SIG-M5 treated with dmso at 0.1 percent for 504 hours (cell line): ENCODE measurements around the gene CEACAM8.
"Not testable (repeated sequence)": the region's sequence is repeated elsewhere in the genome, so short reads cannot be mapped to it uniquely, and the experiment has no call there.

ENCODE experiments used
- DNase-seq: peaks from one replicate; lab custom pipeline; 2025; ENCODE audit not compliant: unreplicated experiment; lab: John Stamatoyannopoulos, UW

Gene CEACAM8

GRCh38 chr19:42594617-42595489 lies at the start of gene CEACAM8:
Gene CEACAM8 (minus strand): TSS chr19:42594924. CDS start chr19:42594828, 96 bp downstream.
- DNase-seq = no peak

- not testable (repeated sequence) for DNase-seq
Observed at GRCh38 chr19:42639324-42640092, 44.8 kb upstream of the CEACAM8 start.

DNA sequence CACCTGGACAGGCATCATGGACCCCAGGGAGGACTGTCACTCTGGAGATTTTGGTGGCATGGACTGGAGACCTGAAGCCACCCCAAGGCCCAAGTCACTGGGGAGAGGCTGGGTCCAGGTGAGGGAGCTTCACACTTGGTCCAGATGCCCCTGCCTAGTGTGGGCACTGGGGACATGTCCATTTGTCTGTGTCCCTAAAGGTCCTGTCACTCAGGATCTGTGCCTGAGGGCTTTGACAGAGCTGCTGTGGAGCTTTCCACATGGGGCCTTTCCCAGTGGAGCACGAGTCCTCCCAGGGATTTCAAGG lies 40.5 kb upstream of the CEACAM8 start:
- DNase-seq = no peak

DNA sequence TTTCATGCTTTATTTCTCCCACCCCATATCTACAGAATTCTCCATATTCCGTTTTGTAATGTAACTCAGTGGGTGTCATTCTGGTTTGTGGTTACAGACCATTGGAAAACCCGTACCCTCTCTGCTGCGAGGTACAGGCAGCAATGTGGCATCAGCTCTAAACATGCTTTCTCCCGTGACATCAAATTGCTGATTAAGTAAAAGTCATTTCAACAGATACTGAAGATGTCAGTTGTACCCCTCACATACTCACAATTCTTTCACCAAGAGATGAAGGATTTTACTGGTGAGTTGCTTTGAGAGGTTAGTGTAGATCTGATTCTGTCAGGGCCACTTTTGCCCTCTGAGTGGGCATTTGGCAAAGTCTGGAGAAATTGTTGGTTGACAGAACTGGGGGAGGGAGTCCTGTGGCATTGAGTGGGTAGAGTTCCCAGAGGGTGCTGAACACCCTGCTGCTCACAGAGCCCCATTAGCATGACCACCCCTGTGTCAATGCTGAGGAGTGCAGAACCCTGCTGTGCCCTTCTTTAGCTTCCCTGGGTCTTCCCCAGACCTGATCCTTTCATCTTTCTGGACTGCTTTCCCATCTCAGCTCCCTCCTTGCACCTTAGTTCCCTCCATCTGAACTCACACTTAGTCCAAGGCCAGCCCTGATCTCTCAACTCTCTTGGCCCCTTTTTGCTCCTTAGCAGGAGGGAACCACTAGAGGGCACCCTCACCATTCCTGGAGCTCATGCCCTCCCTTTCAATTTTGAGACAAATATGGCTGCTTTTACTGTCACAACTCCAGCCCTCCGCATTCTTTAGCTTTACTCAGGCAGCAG lies 39.9 kb upstream of the CEACAM8 start:
- peak; percentile 12 for DNase-seq

- no peak for DNase-seq
Observed at GRCh38 chr19:42629191-42629590, 34.5 kb upstream of the CEACAM8 start.

DNA sequence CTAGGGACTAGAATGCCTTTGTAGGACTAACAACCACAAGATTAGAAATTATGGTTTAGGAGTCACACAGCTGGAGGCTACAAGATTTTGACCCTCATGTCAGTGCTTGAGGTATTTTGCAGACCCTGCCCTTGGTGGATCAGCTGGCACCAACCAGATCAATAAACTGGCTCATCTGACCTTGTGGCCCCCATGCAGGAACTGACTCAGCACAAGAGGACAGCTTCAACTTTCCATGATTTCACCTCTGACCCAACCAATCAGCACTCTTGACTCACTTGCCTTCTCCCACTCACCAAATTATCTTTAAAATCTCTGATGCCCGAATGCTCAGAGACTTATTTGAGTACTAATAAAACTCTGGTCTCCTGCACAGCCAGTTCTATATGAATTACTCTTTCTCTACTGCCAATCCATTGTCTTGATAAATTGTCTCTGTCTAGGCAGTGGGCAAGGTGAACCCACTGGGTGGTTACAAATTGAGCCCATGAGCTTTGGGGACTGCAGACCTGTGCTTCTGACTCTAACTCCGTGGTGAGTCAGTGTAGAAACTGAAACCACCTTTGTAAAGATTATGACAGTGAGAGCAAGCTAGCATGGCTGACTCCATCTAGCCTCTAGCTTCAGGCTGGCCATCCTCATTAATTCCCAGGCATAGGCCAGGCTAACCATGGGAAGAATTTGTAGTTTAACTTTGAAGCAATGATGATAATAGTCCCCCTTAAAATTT lies 33.9 kb upstream of the CEACAM8 start:
- DNase-seq = no peak

GRCh38 chr19:42627916-42628315 lies 33.2 kb upstream of the CEACAM8 start:
- DNase-seq = no peak

DNA sequence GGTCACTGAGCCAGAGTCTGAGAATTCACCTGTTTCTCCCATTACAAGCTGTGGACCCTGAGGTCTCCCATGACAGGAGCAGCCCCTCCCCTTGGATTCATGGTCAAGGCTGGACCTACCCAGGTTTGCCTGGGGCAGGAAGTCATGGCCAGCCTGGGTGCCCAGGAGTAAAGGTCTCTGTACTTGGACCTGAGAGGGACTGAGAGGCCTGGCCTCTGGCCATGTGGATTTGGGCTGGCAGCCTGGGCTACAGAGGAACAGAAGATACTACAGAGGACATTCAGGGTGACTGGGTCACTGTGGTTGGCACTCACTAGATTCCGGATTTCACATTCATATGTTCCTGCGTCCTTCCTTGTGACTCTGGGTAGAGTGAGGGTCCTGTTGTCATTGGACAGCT lies 31.5 kb upstream of the CEACAM8 start:
- no peak for DNase-seq

DNA sequence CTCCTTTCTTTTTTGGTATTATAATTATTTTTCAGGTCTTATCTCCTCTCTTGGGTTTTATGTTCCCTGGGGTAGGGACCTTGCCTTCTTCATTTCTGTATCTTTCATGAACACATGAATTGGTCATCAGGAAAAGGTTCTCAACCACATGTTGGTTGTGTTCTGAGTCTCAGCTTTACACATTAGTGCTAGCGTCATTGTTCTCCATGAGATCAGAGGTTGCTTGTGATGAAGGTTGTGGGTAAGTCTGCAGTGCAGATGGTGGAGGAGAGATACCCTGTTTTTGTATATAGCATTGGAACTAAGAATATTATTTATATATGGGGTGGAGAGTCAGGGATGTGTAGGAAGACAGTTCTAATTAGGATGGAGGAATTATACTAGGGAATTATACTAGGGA lies 24.5 kb upstream of the CEACAM8 start:
- no peak for DNase-seq

GRCh38 chr19:42613666-42614065 lies 18.9 kb upstream of the CEACAM8 start:
- DNase-seq = no peak

DNA sequence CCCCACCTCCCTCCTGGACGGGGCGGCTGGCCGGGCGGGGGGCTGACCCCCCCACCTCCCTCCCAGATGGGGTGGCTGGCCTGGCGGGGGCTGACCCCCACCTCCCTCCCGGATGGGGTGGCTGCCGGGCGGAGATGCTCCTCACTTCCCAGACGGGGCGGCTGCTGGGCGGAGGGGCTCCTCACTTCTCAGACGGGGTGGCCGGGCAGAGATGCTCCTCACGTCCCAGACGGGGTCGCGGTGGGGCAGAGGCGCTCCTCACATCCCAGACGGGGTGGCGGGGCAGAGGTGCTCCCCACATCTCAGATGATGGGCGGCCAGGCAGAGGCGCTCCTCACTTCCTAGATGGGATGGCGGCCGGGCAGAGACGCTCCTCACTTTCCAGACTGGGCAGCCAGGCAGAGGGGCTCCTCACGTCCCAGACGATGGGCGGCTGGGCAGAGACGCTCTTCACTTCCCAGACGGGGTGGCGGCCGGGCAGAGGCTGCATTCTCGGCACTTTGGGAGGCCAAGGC lies 15.7 kb upstream of the CEACAM8 start:
- DNase-seq = not testable (repeated sequence)

DNA sequence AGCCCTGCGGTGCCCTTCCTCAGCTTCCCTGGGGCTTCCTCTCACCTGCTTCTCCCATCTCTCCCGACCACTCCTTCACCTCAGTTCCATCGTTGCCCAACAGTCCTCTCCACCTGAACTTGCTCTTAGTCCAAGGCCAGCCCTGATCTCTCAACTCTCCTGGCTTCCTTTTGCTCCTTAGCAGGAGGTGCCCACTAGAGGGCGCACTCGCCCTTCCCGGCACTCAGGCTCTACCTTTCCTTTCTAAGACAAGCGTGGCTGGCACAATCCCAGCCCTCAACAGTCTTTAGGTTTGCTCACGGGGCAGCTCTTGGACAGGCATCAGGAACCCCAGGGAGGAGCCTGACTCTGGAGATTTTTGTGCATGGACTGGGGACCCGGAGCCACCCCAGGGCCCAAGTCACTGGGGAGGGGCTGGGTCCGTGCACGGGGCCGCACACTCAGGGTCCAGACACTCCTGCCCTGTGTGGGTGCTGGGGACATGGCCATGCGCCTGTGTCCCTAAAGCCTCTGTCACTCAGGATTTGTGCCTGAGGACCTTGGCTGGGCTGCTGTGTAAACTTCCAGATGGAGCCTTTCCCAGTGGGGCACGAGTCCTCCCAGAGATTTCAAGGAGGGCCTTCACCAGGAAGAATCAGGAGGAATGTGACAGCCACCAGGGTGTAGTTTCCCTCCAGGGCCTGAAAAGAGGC lies 12.1 kb upstream of the CEACAM8 start:
- DNase-seq = peak; percentile 12

GRCh38 chr19:42601811-42602443 lies 7.2 kb upstream of the CEACAM8 start:
- DNase-seq = peak; percentile 19

GRCh38 chr19:42596391-42597072 lies 1.8 kb upstream of the CEACAM8 start:
- no peak for DNase-seq

DNA sequence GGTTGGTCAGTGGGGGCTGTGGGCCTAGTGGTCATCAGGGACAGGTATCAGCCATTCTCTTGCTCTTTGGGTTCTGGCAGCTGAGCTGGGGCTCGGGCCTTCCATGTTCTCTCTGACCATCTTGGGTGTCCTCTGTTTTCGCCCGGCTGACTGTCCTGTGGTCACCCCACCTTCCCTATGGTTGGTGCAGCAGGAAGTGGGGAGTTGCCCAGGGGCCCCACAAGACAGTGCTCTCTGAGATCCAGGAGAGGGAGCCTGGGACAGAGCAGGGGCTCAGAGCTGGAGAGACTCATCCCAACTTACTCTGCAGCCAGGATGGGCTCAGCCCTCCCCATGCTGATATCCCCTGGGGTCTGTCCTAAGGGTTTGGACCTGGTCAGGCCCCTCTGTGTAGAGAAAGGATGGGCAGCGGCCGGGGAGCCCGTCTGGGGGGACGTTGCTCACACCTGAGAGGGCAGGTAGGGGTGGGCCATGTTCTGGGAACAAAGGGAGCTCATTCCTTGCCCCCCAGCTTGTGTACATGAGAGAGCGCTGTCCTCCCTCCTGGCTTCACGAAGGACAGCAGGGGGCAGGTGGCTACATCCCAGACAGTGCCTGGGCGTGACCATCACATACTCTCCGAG lies 937 bp upstream of the CEACAM8 start:
- DNase-seq = no peak

DNA sequence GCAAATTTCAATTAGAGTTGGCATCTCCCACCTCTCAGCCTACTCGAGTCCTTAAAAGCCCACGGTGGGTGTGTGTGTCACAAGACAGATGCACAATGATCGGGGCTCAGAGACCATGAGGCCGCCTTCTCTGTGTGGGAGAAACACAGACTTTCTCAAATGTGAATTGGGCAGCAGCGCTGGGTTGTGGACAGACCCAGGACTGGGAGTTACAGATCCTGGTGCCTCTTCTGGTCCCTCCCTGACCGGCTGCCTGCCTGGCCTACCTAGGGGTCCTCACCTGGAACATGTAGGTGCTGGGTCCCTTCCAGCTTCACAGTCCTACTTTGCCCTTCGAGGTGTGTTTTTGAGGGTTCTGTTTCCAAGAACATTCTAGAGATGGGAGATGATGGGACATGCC lies 4.9 kb downstream of the CEACAM8 start:
- DNase-seq = no peak

- no peak for DNase-seq
Observed at GRCh38 chr19:42584466-42584865, 10.3 kb downstream of the CEACAM8 start.

- no peak for DNase-seq
Observed at GRCh38 chr19:42577016-42577415, 17.7 kb downstream of the CEACAM8 start.
